HG03432 (cell line): Measurements from ENCODE around the gene VAX1.
"Not testable (repeated sequence)": the region's sequence is repeated elsewhere in the genome, so short reads cannot be mapped to it uniquely, and the experiment has no call there.

ENCODE experiments used
- ATAC-seq: cut with Tn5 transposase; IDR thresholded peaks from one replicate; pipeline ENCODE4 v1.9.1; 2021; ENCODE audit warnings: mild to moderate bottlenecking, moderate library complexity; ENCODE audit not compliant: unreplicated experiment

VAX1 gene

DNA sequence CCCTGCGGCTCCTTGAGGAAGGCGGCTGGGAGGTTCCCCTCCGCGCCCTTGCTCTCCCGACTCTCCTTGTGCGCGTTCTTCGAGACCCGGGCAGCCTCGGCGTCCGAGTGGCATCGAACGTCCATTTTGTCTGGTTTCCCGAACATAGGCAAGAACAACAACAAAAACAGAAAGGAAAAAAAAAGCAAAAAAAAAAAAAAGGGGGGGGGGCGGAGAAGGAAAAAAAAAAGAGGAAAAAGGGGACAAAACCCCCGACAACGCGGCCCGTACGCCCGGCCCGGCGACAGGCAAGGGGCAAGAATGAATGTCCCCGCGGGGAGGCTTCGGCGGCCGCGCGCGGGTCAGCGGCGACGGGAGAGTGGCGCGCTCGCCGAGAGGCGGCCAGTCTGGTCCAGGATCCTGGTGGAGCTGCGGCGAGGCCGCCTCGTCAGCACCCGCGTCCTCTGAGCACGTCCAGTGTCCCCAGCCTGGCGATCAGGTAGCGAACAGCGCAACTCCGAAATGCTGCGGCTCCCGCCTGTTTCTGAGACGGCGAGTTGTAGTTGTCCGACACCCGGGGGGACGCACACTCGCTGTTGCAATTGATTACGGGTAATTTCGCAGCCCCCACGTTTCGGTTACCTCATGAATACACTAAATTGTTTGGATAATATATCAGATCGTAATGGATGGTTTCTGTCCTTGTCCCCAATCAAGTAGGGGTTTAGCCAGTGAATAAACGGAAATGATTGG is at the start of gene VAX1:
VAX1 (minus strand) TSS at position 360 of the 732 bp plus-strand sequence; CDS start at position 146, 214 bp downstream.
- no peak for ATAC-seq

- ATAC-seq: no peak
Observed at GRCh38 chr10:117186832-117187615, 49.0 kb upstream of the VAX1 start.

DNA sequence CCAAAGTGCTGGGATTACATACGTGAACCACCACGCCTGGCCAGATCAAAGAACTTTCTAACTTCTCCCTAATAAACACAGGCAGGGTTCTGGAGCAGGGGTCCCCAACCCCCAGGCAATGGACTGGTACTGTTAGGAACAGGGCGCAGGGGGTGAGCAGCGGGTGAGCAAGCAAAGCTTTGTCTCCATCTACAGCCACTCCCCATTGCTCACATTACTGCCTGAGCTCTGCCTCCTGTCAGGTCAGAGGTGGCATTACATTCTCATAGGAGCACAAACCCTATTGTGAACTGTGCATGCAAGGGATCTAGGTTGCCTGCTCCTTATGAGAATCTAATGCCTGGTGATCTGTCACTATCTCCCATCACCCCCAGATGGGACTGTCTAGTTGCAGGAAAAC is 47.7 kb upstream of the VAX1 start:
- not testable (repeated sequence) for ATAC-seq

GRCh38 chr10:117184821-117185220 is 46.8 kb upstream of the VAX1 start:
- ATAC-seq: no peak

- no peak for ATAC-seq
Observed at GRCh38 chr10:117184296-117184695, 46.2 kb upstream of the VAX1 start.

GRCh38 chr10:117178190-117178589 is 40.1 kb upstream of the VAX1 start:
- ATAC-seq: no peak

GRCh38 chr10:117175901-117176534 is 37.9 kb upstream of the VAX1 start:
- peak; percentile 60 for ATAC-seq

DNA sequence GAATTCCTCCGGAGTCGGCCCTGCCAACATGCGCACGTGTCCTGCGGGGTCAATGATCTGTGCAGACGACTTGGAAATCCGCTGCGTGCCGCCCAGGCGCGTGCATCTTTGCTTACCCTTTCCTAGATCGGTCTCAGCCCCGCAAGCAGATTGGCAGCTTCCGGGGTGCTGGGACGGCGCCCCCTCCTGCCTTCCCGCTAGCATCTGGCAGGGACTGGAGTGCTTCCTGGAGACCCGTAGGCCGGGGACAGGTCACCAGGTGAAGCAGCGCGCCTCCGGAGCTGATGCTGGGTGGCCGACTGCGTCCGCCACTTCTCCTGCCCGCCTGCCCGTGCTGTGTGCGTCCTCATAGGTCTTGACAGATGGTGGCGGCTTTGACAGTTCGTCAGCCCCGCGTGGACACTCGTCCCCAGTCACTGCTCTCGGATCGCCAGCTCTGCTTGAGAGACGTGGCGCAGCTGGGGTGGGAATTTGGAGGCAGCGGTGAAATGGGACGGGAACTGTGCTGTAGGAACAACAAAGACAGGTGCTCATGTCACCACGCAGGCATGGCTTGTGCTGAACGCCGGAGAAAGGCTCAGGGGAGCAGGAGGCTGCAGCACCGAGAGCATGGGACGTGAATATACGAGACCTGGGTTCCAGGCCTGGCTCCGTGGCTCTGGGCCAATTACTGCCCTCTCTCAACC is 37.3 kb upstream of the VAX1 start:
- ATAC-seq: peak; percentile 38

DNA sequence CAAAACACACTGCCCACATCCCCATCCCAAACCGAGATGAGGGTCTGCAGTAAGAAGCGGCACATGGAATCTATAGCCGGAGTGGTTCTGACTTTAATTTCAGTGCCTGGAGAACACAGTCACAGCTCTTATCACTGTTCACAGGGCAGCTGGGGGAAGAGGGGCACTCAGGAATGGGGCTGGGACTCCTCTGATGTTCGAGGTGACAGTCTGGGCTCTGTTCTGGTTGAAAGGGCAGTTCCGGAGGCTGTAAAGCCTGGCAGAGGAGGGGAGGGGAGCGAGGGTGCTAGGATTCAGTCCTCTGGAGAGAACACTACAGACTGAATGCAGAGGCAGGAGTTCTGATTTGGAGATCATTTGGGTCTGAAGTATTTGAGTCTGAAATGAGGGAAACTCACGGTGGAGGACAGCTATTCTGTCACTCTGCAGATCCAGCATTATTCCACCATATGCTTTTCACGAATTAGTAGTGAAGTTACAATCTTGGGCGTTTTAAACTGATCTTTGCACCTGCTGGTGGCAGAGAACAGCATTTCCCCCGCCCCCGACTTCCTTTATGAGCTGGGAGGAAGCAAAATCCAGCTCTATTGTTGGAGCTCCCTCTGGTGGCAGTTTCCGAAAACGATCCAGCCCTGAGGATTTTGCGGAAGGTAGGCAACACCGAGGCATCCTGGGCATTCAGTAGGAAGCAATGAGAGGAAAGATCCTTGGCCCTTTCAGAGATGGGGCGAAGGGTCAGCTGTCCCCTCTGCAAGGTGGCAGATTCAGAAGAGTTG is 36.6 kb upstream of the VAX1 start:
- ATAC-seq: peak; percentile 89

- ATAC-seq: no peak
Observed at GRCh38 chr10:117170244-117170643, 32.2 kb upstream of the VAX1 start.

DNA sequence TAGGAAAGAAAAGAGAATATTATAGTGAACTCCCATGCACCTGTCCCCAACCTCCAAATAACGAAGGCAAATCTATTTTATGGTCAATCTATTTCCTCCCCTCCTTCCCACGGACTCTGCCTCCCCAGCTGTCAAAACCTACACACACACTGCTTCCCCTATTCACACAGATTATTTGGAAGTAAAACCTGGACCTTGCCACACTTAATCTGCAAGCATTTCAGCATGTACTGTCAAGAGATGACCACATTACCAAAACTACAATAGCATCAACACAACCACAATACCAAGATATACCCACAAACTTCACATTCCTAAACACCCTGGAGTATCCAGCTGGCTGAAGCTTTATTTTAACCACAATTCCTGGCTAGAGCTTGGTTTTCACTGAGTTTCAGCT is 31.4 kb upstream of the VAX1 start:
- no peak for ATAC-seq

DNA sequence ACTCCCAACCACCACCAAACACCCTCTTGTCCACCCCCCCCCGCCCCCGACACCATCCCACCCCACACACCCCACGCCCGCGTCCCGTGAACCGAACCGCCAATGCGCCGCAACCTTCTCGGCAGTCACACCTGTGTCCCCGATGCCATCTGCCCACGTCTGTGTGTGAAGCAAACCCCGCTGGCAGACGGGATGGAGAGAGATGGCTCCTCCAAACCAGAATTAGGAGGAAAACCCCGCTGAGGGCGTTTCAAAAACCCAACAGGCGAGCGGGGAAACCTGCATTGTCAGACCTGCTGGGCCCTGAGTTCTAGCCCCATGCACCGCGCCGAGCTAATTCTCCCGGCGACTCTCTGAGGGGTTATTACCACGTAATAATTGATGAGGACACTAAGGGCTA is 30.7 kb upstream of the VAX1 start:
- no peak for ATAC-seq

DNA sequence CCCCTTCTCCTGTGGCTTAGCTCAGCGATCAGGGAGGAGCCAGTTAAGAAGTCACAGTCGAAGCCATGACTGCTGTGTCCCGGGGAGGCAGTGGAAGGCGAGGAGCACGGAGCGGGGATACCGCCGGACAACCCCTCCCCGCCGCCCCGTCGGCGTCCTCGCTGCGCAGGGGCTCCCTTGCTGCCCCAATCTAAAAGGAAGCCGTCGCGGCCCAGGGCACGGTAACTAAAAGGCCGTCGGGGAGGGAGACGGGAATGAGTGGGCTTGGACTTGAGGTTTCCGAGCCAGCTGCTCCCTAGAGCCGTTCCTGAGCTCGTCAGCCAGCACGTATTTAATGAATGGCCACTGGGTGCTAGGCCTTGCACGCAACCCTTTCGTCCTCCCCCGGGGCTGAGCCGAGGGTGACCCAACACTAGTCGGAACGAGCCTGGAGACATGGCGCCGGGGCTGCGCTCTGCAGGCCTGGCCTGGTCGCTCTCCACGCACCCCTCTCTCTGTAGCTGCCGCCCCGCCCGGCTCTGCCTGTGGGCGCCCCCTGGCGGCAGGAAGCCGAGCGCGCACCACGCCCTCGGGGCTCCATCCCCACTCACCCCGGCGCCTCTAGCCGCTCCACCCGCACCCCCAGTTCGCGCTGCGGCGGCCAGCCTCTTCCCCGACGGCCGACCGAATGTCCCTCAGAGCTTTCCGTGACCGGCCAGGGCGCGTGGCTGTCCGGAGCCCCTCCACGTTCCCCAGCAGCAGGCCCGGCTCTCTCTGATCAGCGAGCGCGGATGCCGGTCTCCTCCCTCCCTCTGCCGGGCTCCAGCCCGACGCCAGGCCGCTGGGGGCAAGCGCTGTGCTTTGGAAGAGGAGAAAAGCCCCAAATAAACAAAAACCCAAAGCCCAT is 30.0 kb upstream of the VAX1 start:
- peak; percentile 93 for ATAC-seq

GRCh38 chr10:117167346-117167788 is 29.3 kb upstream of the VAX1 start:
- ATAC-seq: no peak

- ATAC-seq: no peak
Observed at GRCh38 chr10:117166418-117167345, 28.6 kb upstream of the VAX1 start.

GRCh38 chr10:117165538-117166417 is 27.7 kb upstream of the VAX1 start:
- ATAC-seq: peak; percentile 26
